Peyer's patch (tissue), 4 donors: ENCODE data around the gene DNAJC15.

Experiments used
- POLR2A ChIP-seq, 2 donors: fragments of 450-650 bp; IDR thresholded peaks; one replicate each; pipeline ENCODE4 v1.5.1; 2017; ENCODE audit warnings: antibody characterized with exemption in 2 of 2, mild to moderate bottlenecking in 2 of 2, moderate library complexity in 2 of 2
- TF ChIP-seq, protein P1 (sequence below), 6 experiments: fragments of 450-650 bp in 4 of 6; fragments of 200-600 bp in 2 of 6; sonication (generic) in 1 of 6; IDR thresholded peaks; one replicate each; pipeline ENCODE4 v1.5.1; 2017 to 2019; ENCODE audit warnings: antibody characterized with exemption in 6 of 6, mild to moderate bottlenecking in 3 of 6, moderate library complexity in 1 of 6

DNA sequence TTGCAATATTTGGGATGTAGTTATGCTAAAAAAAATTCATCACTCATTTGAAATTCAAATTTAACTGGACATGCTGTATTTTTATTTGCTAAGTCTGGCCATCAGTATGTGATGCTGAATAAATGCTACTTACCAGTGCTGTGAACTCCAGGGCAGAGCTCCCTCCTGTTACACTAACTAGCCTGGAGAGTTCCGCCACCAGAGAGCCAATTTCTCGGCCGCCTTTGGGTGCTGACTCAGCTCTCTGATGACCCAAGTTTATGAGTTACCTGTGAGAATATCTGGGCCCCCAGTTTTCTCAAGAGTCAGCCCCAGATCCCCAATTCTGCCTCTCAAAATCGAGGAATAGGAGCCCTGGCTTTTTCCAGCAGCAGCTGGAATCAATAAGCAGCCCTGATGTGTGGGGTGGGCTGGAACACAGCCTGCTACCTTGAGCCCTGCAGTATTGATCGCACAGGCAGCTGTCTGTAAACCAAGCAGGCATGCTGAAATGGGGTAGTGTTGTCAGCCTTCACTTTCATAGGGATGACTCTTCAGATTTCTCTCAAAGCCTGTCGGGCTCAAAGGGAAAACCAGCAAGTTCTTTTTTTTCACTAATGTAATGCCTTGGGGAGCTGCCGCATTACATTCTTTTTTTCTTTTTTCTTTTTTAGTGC is 113.7 kb downstream of the DNAJC15 start:
- TF ChIP-seq, protein P1, sequence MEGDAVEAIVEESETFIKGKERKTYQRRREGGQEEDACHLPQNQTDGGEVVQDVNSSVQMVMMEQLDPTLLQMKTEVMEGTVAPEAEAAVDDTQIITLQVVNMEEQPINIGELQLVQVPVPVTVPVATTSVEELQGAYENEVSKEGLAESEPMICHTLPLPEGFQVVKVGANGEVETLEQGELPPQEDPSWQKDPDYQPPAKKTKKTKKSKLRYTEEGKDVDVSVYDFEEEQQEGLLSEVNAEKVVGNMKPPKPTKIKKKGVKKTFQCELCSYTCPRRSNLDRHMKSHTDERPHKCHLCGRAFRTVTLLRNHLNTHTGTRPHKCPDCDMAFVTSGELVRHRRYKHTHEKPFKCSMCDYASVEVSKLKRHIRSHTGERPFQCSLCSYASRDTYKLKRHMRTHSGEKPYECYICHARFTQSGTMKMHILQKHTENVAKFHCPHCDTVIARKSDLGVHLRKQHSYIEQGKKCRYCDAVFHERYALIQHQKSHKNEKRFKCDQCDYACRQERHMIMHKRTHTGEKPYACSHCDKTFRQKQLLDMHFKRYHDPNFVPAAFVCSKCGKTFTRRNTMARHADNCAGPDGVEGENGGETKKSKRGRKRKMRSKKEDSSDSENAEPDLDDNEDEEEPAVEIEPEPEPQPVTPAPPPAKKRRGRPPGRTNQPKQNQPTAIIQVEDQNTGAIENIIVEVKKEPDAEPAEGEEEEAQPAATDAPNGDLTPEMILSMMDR (IDR thresholded peaks at IDR 0.05), result no peak
- TF ChIP-seq POLR2A (IDR thresholded peaks at IDR 0.05), result no peak
